Small intestine (tissue), 7 donors: ENCODE measurements around the gene KLF13. TPM values are rescaled to one million over a fixed set of nuclear protein-coding genes. Genes with fewer than 3 reads are reported as not detected.

ENCODE experiments used
- DNase-seq, 2 donors: peaks; one replicate each; pipeline versions ENCODE4 v3.0.0 to v3.0.0-alpha.2; 2013
- FAIRE-seq: peaks from 2 replicates; lab custom pipeline; 2012; peaks lifted over from hg19 to GRCh38; lab: Jason Lieb, UNC
- H3K27ac ChIP-seq, 3 donors: one replicate each; pipeline ENCODE4 v1.5.1; 2013; ENCODE audit warnings: low read length in 2 of 3, mild to moderate bottlenecking in 2 of 3, control low read depth in 1 of 3, inconsistent platforms in 1 of 3, low read depth in 1 of 3, moderate library complexity in 1 of 3
- H3K27me3 ChIP-seq, 3 donors: one replicate each; pipeline ENCODE4 v1.6.1; 2013; ENCODE audit warnings: low read length in 3 of 3, inconsistent platforms in 1 of 3; ENCODE audit not compliant: control insufficient read depth in 3 of 3, insufficient read depth in 3 of 3
- H3K36me3 ChIP-seq, 3 donors: one replicate each; pipeline ENCODE4 v1.6.1; 2013; ENCODE audit warnings: low read length in 3 of 3, inconsistent platforms in 1 of 3, low read depth in 1 of 3, mild to moderate bottlenecking in 1 of 3, moderate library complexity in 1 of 3; ENCODE audit not compliant: control insufficient read depth in 3 of 3, insufficient read depth in 2 of 3
- H3K4me1 ChIP-seq, 3 donors: one replicate each; pipeline ENCODE4 v1.6.1; 2013; ENCODE audit warnings: low read length in 2 of 3, inconsistent platforms in 1 of 3, low read depth in 1 of 3, mild to moderate bottlenecking in 1 of 3, moderate library complexity in 1 of 3; ENCODE audit not compliant: control insufficient read depth in 3 of 3, insufficient read depth in 2 of 3
- H3K4me3 ChIP-seq, 3 donors: one replicate each; pipeline ENCODE4 v1.5.1; 2013; ENCODE audit warnings: low read length in 3 of 3, control low read depth in 1 of 3, inconsistent platforms in 1 of 3, low read depth in 1 of 3, mild to moderate bottlenecking in 1 of 3, moderate library complexity in 1 of 3
- H3K9me3 ChIP-seq, 2 donors: one replicate each; pipeline ENCODE4 v1.6.1; 2013; ENCODE audit warnings: low read depth in 1 of 2, low read length in 1 of 2; ENCODE audit not compliant: control insufficient read depth in 2 of 2, insufficient read depth in 1 of 2
- WGBS, 3 donors: extraction: QIAGEN DNeasy Blood & Tissue Kit; methylation state at CpG; one replicate each; pipeline ENCODE4 v1.1.7; 2013; 5-methylcytosine and 5-hydroxymethylcytosine counted together
- polyA plus RNA-seq, 4 donors: library from polyadenylated mRNA; stranded (reverse) in 3 of 4; unstranded in 1 of 4; fragments of 200-250 nt in 3 of 4; fragments of 120-200 nt in 1 of 4; gene quantifications; one replicate each; pipeline versions ENCODE4 v1.2.1 to v1.2.3, GENCODE V29; 2013
- donor health status: healthy with polysubstance abuse.
- donor health status: control.
- donor health status: control.
- donor health status: Bipolar disorder and iron deficiency.
- donor health status: healthy.

The KLF13 gene
- polyA plus RNA-seq, 4 donors, result 50.6 to 61.3 (median 51.9) TPM

DNA sequence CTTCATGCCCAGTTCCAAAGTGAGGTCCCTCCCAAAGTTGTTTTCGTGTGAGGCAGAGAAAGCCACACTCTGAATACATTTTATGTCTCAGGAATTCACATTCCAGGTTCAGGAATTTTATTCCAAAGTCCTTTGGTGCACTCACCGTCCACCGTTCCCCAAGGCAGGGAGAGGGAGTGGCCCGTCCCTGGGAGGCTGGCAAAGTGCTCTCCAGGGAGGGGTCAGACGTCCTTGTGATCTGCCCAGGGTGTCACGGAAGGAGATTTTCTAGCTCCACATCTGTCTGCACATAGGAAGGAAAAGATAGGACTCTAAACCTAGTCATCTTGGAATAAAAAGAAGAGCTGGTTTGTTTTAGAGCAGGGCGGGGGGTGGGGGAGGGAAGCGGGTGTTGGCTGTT lies 47.9 kb downstream of the KLF13 start:
- Histone ChIP-seq H3K4me3 (no peak overlapping the region), H3K27me3 (no peaks in the 10 kb centered on the region), H3K36me3 (peaks cover 3 to 56% (median 9%) of the 10 kb centered on the region in 3 donors), H3K27ac (peak overlapping the region; percentile 60 to 96 (median 94)), H3K4me1 (peaks cover 6 to 57% (median 25%) of the 10 kb centered on the region in 3 donors), H3K9me3 (peaks cover 0 to 1% of the 10 kb centered on the region in 2 donors)
- WGBS, 3 donors, result 23 to 58% (median 36%) methylated on average over 8 of the region's 8 CpGs
- no peak for FAIRE-seq
- peak; percentile 72 to 95 for DNase-seq

DNA sequence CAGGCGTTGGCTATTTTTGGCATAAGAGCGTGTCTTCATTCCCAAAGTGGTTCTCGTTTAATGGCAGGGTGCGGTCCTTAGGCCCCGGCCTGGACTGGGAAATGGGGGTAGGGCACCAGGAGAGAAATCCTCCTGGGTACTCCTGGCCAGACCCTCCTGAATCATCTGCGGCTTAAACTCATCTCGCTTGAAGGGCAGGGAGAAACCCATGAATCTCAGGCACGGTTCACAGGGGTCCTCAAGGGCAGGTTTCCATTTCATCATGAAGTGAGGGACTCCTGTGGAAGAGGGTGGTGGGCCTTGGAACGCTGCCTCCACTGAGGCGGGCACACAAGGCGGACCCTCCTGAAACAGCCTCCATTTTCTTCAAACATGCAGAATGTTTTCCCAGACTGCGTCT lies 48.4 kb downstream of the KLF13 start:
- no peaks in the 10 kb centered on the region for H3K9me3 ChIP-seq
- no peak overlapping the region for H3K4me3 ChIP-seq
- 81 to 87% (median 85%) methylated on average over 12 of the region's 12 CpGs for WGBS, 3 donors
- peaks cover 3 to 61% (median 10%) of the 10 kb centered on the region in 3 donors for H3K36me3 ChIP-seq
- H3K27ac ChIP-seq, result peak overlapping the region; percentile 42 to 96 (median 96)
- DNase-seq (no peak), FAIRE-seq (no peak)
- H3K4me1 ChIP-seq, result peaks cover 6 to 60% (median 24%) of the 10 kb centered on the region in 3 donors
- no peaks in the 10 kb centered on the region for H3K27me3 ChIP-seq

GRCh38 chr15:31375772-31376171 lies 49.1 kb downstream of the KLF13 start:
- Histone ChIP-seq H3K36me3 (peaks cover 6 to 69% (median 10%) of the 10 kb centered on the region in 3 donors), H3K4me3 (no peak overlapping the region), H3K9me3 (no peaks in the 10 kb centered on the region), H3K27ac (peak overlapping the region; percentile 87 to 96 (median 96)), H3K4me1 (peaks cover 6 to 60% (median 24%) of the 10 kb centered on the region in 3 donors), H3K27me3 (no peaks in the 10 kb centered on the region)
- DNase-seq (no peak), FAIRE-seq (no peak)
- 77 to 92% (median 86%) methylated on average over 8 of the region's 8 CpGs for WGBS, 3 donors

- Histone ChIP-seq H3K27ac (peak overlapping the region; percentile 87 to 96 (median 96)), H3K36me3 (peaks cover 6 to 71% (median 10%) of the 10 kb centered on the region in 3 donors), H3K9me3 (no peaks in the 10 kb centered on the region), H3K4me1 (peaks cover 6 to 60% (median 24%) of the 10 kb centered on the region in 3 donors), H3K4me3 (no peak overlapping the region), H3K27me3 (no peaks in the 10 kb centered on the region)
- 21 to 68% (median 55%) methylated on average over 11 of the region's 11 CpGs for WGBS, 3 donors
- FAIRE-seq, result no peak
- peak; percentile 92 to 96 for DNase-seq
Measured at GRCh38 chr15:31376511-31376910, 49.9 kb downstream of the KLF13 start.

DNA sequence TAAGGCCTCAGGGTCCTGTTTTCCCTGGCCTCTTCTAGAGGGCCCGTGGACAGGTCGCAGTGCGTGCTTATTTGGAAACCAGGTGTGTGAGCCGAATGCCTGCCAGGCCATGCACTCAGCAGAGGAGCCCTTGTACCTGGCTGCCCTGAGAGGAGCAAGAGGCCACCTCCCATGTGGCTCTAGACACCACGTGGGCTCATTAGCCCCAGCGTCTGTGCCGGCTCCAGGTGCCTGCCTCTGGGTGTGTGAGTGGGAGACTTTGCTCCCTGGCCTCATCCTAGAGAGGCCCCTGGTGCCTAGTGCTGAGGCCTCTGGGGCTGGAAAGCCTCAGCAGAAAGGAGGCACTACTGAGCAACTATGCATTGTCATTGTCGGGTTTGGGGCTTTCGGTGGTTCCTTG lies 50.4 kb downstream of the KLF13 start:
- 21 to 56% (median 29%) methylated on average over 9 of the region's 9 CpGs for WGBS, 3 donors
- no peaks in the 10 kb centered on the region for H3K27me3 ChIP-seq
- no peak overlapping the region for H3K4me3 ChIP-seq
- DNase-seq (peak; percentile 92 to 97), FAIRE-seq (no peak)
- H3K9me3 ChIP-seq, result no peaks in the 10 kb centered on the region
- peak overlapping the region; percentile 61 to 96 (median 87) for H3K27ac ChIP-seq
- H3K36me3 ChIP-seq, result peaks cover 6 to 71% (median 10%) of the 10 kb centered on the region in 3 donors
- peaks cover 6 to 64% (median 27%) of the 10 kb centered on the region in 3 donors for H3K4me1 ChIP-seq

DNA sequence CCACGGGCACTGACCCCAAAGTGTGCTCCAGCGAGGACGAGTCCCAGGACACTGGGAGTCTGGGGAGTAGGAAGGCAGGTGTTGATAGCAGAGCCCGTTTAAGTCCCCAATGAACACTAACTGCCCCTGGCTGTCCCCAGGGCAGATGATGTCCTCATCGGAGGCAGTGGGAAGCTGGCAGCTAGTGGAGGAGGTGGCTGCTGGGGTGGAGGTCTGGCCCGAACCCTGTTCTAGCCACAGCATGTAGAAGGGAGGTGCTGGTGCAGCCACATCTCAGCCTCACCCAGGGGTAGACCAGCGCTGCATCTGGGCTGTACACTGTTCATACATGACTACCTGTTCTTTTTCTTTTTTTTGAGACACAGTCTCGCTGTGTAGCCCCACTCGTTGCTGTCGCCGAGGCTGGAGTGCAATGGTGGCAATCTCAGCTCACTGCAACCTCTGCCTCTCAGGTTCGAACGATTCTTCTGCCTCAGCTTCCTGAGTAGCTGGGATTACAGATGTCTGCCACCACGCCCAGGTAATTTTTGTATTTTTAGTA lies 51.8 kb downstream of the KLF13 start:
- Histone ChIP-seq H3K36me3 (peaks cover 3 to 63% (median 7%) of the 10 kb centered on the region in 3 donors), H3K4me3 (no peak overlapping the region), H3K27me3 (no peaks in the 10 kb centered on the region), H3K4me1 (peaks cover 6 to 75% (median 32%) of the 10 kb centered on the region in 3 donors), H3K27ac (peak overlapping the region in 2 of 3 donors; percentile 15 to 78), H3K9me3 (no peaks in the 10 kb centered on the region)
- DNase-seq (no peak), FAIRE-seq (no peak)
- 81 to 84% (median 83%) methylated on average over 14 of the region's 14 CpGs for WGBS, 3 donors

DNA sequence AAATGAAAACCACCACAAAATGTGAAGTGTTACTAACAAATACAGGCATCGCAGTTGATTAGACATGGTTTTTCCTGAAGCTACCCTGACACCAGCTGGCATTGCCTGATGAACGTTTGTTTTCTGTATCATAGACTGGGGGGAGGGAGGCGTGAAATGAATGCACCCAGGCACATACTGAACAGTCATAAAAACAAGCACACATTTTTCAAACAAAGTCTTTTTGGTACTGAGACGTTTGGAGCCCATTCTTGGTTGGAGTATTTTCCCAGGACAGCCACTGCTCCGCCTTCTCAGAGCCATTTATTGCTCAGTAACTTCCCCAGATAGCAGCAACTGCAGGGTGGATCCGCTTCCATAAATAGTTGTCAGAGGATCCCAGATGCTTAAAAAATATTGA lies 52.4 kb downstream of the KLF13 start:
- no peak for FAIRE-seq
- Histone ChIP-seq H3K27ac (peak overlapping the region in 2 of 3 donors; percentile 15 to 78), H3K27me3 (no peaks in the 10 kb centered on the region), H3K4me3 (no peak overlapping the region), H3K4me1 (peaks cover 6 to 70% (median 27%) of the 10 kb centered on the region in 3 donors), H3K9me3 (no peaks in the 10 kb centered on the region), H3K36me3 (peaks cover 3 to 57% (median 4%) of the 10 kb centered on the region in 3 donors)
- 45 to 58% (median 51%) methylated on average over 6 of the region's 6 CpGs for WGBS, 3 donors
- peak in 1 of 2 donors; percentile 60 for DNase-seq

DNA sequence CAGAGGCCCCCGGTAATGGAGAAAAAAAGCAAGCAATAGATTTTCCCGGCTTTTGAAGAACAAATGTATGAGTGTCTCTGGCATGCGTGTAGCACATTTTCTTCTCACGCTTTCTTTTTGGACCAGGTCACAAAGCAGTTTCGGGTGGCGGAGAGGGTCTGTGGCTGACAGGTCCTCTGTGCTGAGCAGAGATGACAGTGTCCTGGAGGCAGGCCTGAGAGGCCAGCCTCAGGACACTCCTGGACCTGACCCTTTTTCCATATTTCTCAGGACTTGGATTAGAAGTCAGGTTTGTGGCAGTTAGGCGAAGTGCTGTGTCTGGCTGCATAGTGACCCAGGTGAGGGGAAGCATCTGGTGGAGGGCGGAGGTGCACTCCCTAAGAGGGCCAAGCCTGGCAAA lies 52.9 kb downstream of the KLF13 start:
- FAIRE-seq, result no peak
- peaks cover 6 to 65% (median 26%) of the 10 kb centered on the region in 3 donors for H3K4me1 ChIP-seq
- WGBS, 3 donors, result 93 to 97% (median 94%) methylated on average over 8 of the region's 8 CpGs
- H3K4me3 ChIP-seq, result no peak overlapping the region
- no peaks in the 10 kb centered on the region for H3K27me3 ChIP-seq
- peak overlapping the region in 1 of 3 donors; percentile 78 for H3K27ac ChIP-seq
- H3K36me3 ChIP-seq, result peaks cover 3 to 55% (median 4%) of the 10 kb centered on the region in 3 donors
- DNase-seq, result no peak
- H3K9me3 ChIP-seq, result no peaks in the 10 kb centered on the region
